Immature natural killer cell (primary cell): Measurements from ENCODE around the gene RFESD. TPM values are rescaled to one million over a fixed set of nuclear protein-coding genes. Genes with fewer than 3 reads are reported as not detected.
A peak's percentile ranks its signal among the peaks of the same experiment; 100 is the strongest.

ENCODE experiments used
- DNase-seq, 3 donors: peaks; one replicate each; pipeline ENCODE4 v3.0.0; 2022; ENCODE audit warnings: mixed read lengths in 1 of 3
- H3K27ac Mint-ChIP-seq, 6 donors: one replicate each; pipeline ENCODE4 v1.8.0; 2020; ENCODE audit warnings: mixed read lengths in 6 of 6, mild to moderate bottlenecking in 5 of 6, inconsistent platforms in 4 of 6, moderate library complexity in 3 of 6
- H3K27me3 Mint-ChIP-seq, 3 donors: one replicate each; pipeline ENCODE4 v1.8.0; 2020 to 2021; ENCODE audit warnings: low read depth in 3 of 3, mild to moderate bottlenecking in 3 of 3, mixed read lengths in 3 of 3, moderate library complexity in 3 of 3, inconsistent platforms in 1 of 3
- H3K36me3 Mint-ChIP-seq, 3 donors: one replicate each; pipeline ENCODE4 v1.8.0; 2020; ENCODE audit warnings: mixed read lengths in 3 of 3, inconsistent platforms in 2 of 3, mild to moderate bottlenecking in 2 of 3
- H3K4me1 Mint-ChIP-seq, 2 donors: one replicate each; pipeline ENCODE4 v1.8.0; 2020; ENCODE audit warnings: inconsistent platforms in 2 of 2, mild to moderate bottlenecking in 2 of 2, mixed read lengths in 2 of 2, moderate library complexity in 1 of 2
- H3K4me3 Mint-ChIP-seq, 5 donors: one replicate each; pipeline ENCODE4 v1.8.0; 2020; ENCODE audit warnings: mild to moderate bottlenecking in 5 of 5, mixed read lengths in 5 of 5, inconsistent platforms in 3 of 5, moderate library complexity in 3 of 5
- H3K9me3 Mint-ChIP-seq, 6 donors: one replicate each; pipeline ENCODE4 v1.8.0; 2020; ENCODE audit warnings: mild to moderate bottlenecking in 6 of 6, mixed read lengths in 6 of 6, inconsistent platforms in 4 of 6, moderate library complexity in 3 of 6
- polyA plus RNA-seq, 3 donors: library from polyadenylated mRNA; unstranded; fragments of 300-500 nt; fragmentation: Illumina TruSeq; gene quantifications; one replicate each; pipeline ENCODE4 v1.2.3, GENCODE V29; 2021

Gene RFESD
- polyA plus RNA-seq, 3 donors from 2014 or later, result 0.98 to 9.3 (median 2.4) TPM

- Mint-ChIP-seq H3K9me3 (no peaks in the 10 kb centered on the region), H3K27ac (peak within 1 kb of the TSS; percentile 10 to 70 (median 60)), H3K4me3 (peak within 1 kb of the TSS; percentile 87 to 92 (median 89))
Measured at GRCh38 chr5:95620030-95620869, 26.3 kb upstream of the RFESD start, which contains the start of gene GPR150. TSS of gene GPR150 (plus strand) at chr5:95620087. CDS start at chr5:95620276, 189 bp downstream.

GRCh38 chr5:95620870-95621838 is 25.4 kb upstream of the RFESD start:
- Mint-ChIP-seq H3K9me3 (no peaks in the 10 kb centered on the region), H3K36me3 (no peaks in the 10 kb centered on the region), H3K27ac (peak overlapping the region; percentile 17 to 78 (median 70)), H3K27me3 (peaks cover 3 to 7% (median 7%) of the 10 kb centered on the region in 3 donors), H3K4me1 (peaks cover 28 to 34% of the 10 kb centered on the region in 2 donors), H3K4me3 (peak overlapping the region; percentile 82 to 90 (median 84))
- peak; percentile 40 to 50 (median 49) for DNase-seq

More at GRCh38 chr5:95620030-95620869, 26.3 kb upstream of the RFESD start, which contains the start of gene GPR150:
- Mint-ChIP-seq H3K36me3 (no peaks in the 10 kb centered on the region), H3K27me3 (peaks cover 3 to 7% (median 7%) of the 10 kb centered on the region in 3 donors), H3K4me1 (peaks cover 28 to 34% of the 10 kb centered on the region in 2 donors)
- peak; percentile 63 to 67 (median 63) for DNase-seq

GRCh38 chr5:95621839-95622629 is 24.5 kb upstream of the RFESD start:
- H3K4me3 Mint-ChIP-seq, result peak overlapping the region; percentile 82 to 90 (median 84)
- no peaks in the 10 kb centered on the region for H3K36me3 Mint-ChIP-seq
- peaks cover 28 to 34% of the 10 kb centered on the region in 2 donors for H3K4me1 Mint-ChIP-seq
- peak overlapping the region; percentile 17 to 78 (median 70) for H3K27ac Mint-ChIP-seq
- DNase-seq, result no peak
- H3K9me3 Mint-ChIP-seq, result no peaks in the 10 kb centered on the region
- peaks cover 3 to 7% (median 7%) of the 10 kb centered on the region in 3 donors for H3K27me3 Mint-ChIP-seq

- Mint-ChIP-seq H3K9me3 (no peaks in the 10 kb centered on the region), H3K27me3 (peaks cover 4 to 8% (median 7%) of the 10 kb centered on the region in 3 donors), H3K4me1 (peaks cover 26 to 28% of the 10 kb centered on the region in 2 donors)
Measured at GRCh38 chr5:95623706-95624105, 22.9 kb upstream of the RFESD start.

GRCh38 chr5:95624368-95624767 is 22.2 kb upstream of the RFESD start:
- no peak overlapping the region for H3K4me3 Mint-ChIP-seq
- H3K27me3 Mint-ChIP-seq, result peaks cover 3 to 8% (median 7%) of the 10 kb centered on the region in 3 donors
- no peaks in the 10 kb centered on the region for H3K36me3 Mint-ChIP-seq
- H3K27ac Mint-ChIP-seq, result no peak overlapping the region
- DNase-seq, result no peak
- H3K4me1 Mint-ChIP-seq, result peaks cover 21 to 22% of the 10 kb centered on the region in 2 donors
- no peaks in the 10 kb centered on the region for H3K9me3 Mint-ChIP-seq

More at GRCh38 chr5:95623706-95624105, 22.9 kb upstream of the RFESD start:
- Mint-ChIP-seq H3K36me3 (no peaks in the 10 kb centered on the region), H3K4me3 (no peak overlapping the region), H3K27ac (no peak overlapping the region)
- DNase-seq, result no peak

GRCh38 chr5:95626701-95627100 is 19.9 kb upstream of the RFESD start:
- Mint-ChIP-seq H3K27ac (no peak overlapping the region), H3K36me3 (no peaks in the 10 kb centered on the region), H3K27me3 (peaks cover 3 to 5% (median 4%) of the 10 kb centered on the region in 3 donors), H3K4me1 (peaks cover 15% of the 10 kb centered on the region in 2 donors), H3K9me3 (no peaks in the 10 kb centered on the region), H3K4me3 (no peak overlapping the region)
- DNase-seq, result no peak

- Mint-ChIP-seq H3K36me3 (peaks cover 0 to 6% (median 0%) of the 10 kb centered on the region in 3 donors), H3K27ac (no peak overlapping the region), H3K4me3 (no peak overlapping the region), H3K4me1 (peaks cover 13% of the 10 kb centered on the region in 2 donors), H3K9me3 (no peaks in the 10 kb centered on the region), H3K27me3 (peaks cover 3 to 4% (median 3%) of the 10 kb centered on the region in 3 donors)
- no peak for DNase-seq
Measured at GRCh38 chr5:95627971-95628810, 18.4 kb upstream of the RFESD start.

- H3K36me3 Mint-ChIP-seq, result peaks cover 0 to 6% (median 0%) of the 10 kb centered on the region in 3 donors
- peaks cover 3 to 6% (median 3%) of the 10 kb centered on the region in 3 donors for H3K27me3 Mint-ChIP-seq
- H3K4me1 Mint-ChIP-seq, result peaks cover 13% of the 10 kb centered on the region in 2 donors
- no peaks in the 10 kb centered on the region for H3K9me3 Mint-ChIP-seq
- no peak overlapping the region for H3K4me3 Mint-ChIP-seq
- no peak overlapping the region for H3K27ac Mint-ChIP-seq
- DNase-seq, result no peak
Measured at GRCh38 chr5:95628933-95629332, 17.6 kb upstream of the RFESD start.

GRCh38 chr5:95630394-95630917 is 16.1 kb upstream of the RFESD start:
- Mint-ChIP-seq H3K4me3 (no peak overlapping the region), H3K27ac (no peak overlapping the region)

GRCh38 chr5:95631255-95631958 is 15.2 kb upstream of the RFESD start:
- no peak overlapping the region for H3K4me3 Mint-ChIP-seq
- DNase-seq, result no peak

More at GRCh38 chr5:95630394-95630917, 16.1 kb upstream of the RFESD start:
- Mint-ChIP-seq H3K27me3 (peaks cover 1 to 4% (median 3%) of the 10 kb centered on the region in 3 donors), H3K9me3 (no peaks in the 10 kb centered on the region), H3K36me3 (peaks cover 0 to 6% (median 0%) of the 10 kb centered on the region in 3 donors), H3K4me1 (peaks cover 13% of the 10 kb centered on the region in 2 donors)
- DNase-seq, result no peak

GRCh38 chr5:95631991-95632675 is 14.4 kb upstream of the RFESD start:
- H3K27ac Mint-ChIP-seq, result peak overlapping the region; percentile 39 to 83 (median 78)
- DNase-seq, result peak; percentile 49 to 68 (median 54)
- H3K27me3 Mint-ChIP-seq, result peaks cover 1 to 6% (median 3%) of the 10 kb centered on the region in 3 donors
- H3K4me3 Mint-ChIP-seq, result peak overlapping the region in 1 of 5 donors; percentile 6
- no peaks in the 10 kb centered on the region for H3K9me3 Mint-ChIP-seq
- H3K36me3 Mint-ChIP-seq, result peaks cover 0 to 6% (median 0%) of the 10 kb centered on the region in 3 donors
- peaks cover 13% of the 10 kb centered on the region in 2 donors for H3K4me1 Mint-ChIP-seq

More at GRCh38 chr5:95631255-95631958, 15.2 kb upstream of the RFESD start:
- peak overlapping the region in 3 of 6 donors; percentile 74 to 82 (median 78) for H3K27ac Mint-ChIP-seq
- peaks cover 13% of the 10 kb centered on the region in 2 donors for H3K4me1 Mint-ChIP-seq
- peaks cover 1 to 6% (median 3%) of the 10 kb centered on the region in 3 donors for H3K27me3 Mint-ChIP-seq
- no peaks in the 10 kb centered on the region for H3K9me3 Mint-ChIP-seq
- H3K36me3 Mint-ChIP-seq, result peaks cover 0 to 6% (median 0%) of the 10 kb centered on the region in 3 donors
